ENCODE results near the gene ZFAND2A. TPM values are rescaled to one million over a fixed set of nuclear protein-coding genes. Genes with fewer than 3 reads are reported as not detected.

Gene ZFAND2A
- total RNA-seq, 1 donor from 2014 or later: 21.2 TPM

- no peaks in the 10 kb centered on the region for H3K9me3 Mint-ChIP-seq
- DNase-seq (ENCODE audit: low spot score): no peak
- H3K27ac Mint-ChIP-seq: peak overlapping the region; percentile 81
- H3K36me3 Mint-ChIP-seq (ENCODE audit: low read depth): no peaks in the 10 kb centered on the region
- H3K4me1 Mint-ChIP-seq (ENCODE audit: low read depth): peaks cover 10% of the 10 kb centered on the region
- no peaks in the 10 kb centered on the region for H3K27me3 Mint-ChIP-seq (ENCODE audit: insufficient read depth)
- intact Hi-C loops (cut with micrococcal nuclease): loop anchor here (1.0 to 5.0 kb wide), 13 partner anchors 23 to 1495 kb away; partner anchors contain the start of genes COX19, GET4, GPR146 and MICALL2
- peak overlapping the region; percentile 89 for H3K4me3 Mint-ChIP-seq
These were observed 22.4 kb downstream of the ZFAND2A start for GRCh38 chr7:1137517-1138167.

GRCh38 chr7:1136841-1137516 is 23.0 kb downstream of the ZFAND2A start:
- H3K36me3 Mint-ChIP-seq (ENCODE audit: low read depth): no peaks in the 10 kb centered on the region
- no peak for DNase-seq (ENCODE audit: low spot score)
- H3K9me3 Mint-ChIP-seq: no peaks in the 10 kb centered on the region
- peak overlapping the region; percentile 81 for H3K27ac Mint-ChIP-seq
- intact Hi-C loops (cut with micrococcal nuclease): loop anchor here (1.0 to 5.0 kb wide), 5 partner anchors 35 to 1495 kb away; partner anchors contain the start of genes GET4 and TTYH3
- H3K4me1 Mint-ChIP-seq (ENCODE audit: low read depth): peaks cover 10% of the 10 kb centered on the region
- peak overlapping the region; percentile 89 for H3K4me3 Mint-ChIP-seq
- H3K27me3 Mint-ChIP-seq (ENCODE audit: insufficient read depth): no peaks in the 10 kb centered on the region

- Mint-ChIP-seq H3K36me3 (ENCODE audit: low read depth) (no peaks in the 10 kb centered on the region), H3K27me3 (ENCODE audit: insufficient read depth) (no peaks in the 10 kb centered on the region), H3K27ac (no peak overlapping the region), H3K4me1 (ENCODE audit: low read depth) (peaks cover 10% of the 10 kb centered on the region), H3K4me3 (no peak overlapping the region), H3K9me3 (no peaks in the 10 kb centered on the region)
- intact Hi-C loops (cut with micrococcal nuclease): loop anchor here (5.0 kb wide), 4 partner anchors 37 to 1497 kb away; partner anchors contain the start of genes GET4 and TTYH3
- no peak for DNase-seq (ENCODE audit: low spot score)
These were observed 25.0 kb downstream of the ZFAND2A start for GRCh38 chr7:1134951-1135350.

- H3K4me3 Mint-ChIP-seq: no peak overlapping the region
- intact Hi-C loops (cut with micrococcal nuclease): no loop called here
- H3K27me3 Mint-ChIP-seq (ENCODE audit: insufficient read depth): no peaks in the 10 kb centered on the region
- H3K4me1 Mint-ChIP-seq (ENCODE audit: low read depth): peaks cover 3% of the 10 kb centered on the region
- no peaks in the 10 kb centered on the region for H3K36me3 Mint-ChIP-seq (ENCODE audit: low read depth)
- DNase-seq (ENCODE audit: low spot score): no peak
- no peaks in the 10 kb centered on the region for H3K9me3 Mint-ChIP-seq
- H3K27ac Mint-ChIP-seq: no peak overlapping the region
These were observed 28.3 kb downstream of the ZFAND2A start for GRCh38 chr7:1131471-1132265.

GRCh38 chr7:1130021-1130990 is 29.7 kb downstream of the ZFAND2A start:
- no peak overlapping the region for H3K27ac Mint-ChIP-seq
- no peaks in the 10 kb centered on the region for H3K4me1 Mint-ChIP-seq (ENCODE audit: low read depth)
- H3K4me3 Mint-ChIP-seq: no peak overlapping the region
- H3K36me3 Mint-ChIP-seq (ENCODE audit: low read depth): no peaks in the 10 kb centered on the region
- intact Hi-C loops (cut with micrococcal nuclease): no loop called here
- DNase-seq (ENCODE audit: low spot score): no peak
- no peaks in the 10 kb centered on the region for H3K27me3 Mint-ChIP-seq (ENCODE audit: insufficient read depth)
- no peaks in the 10 kb centered on the region for H3K9me3 Mint-ChIP-seq

GRCh38 chr7:1129431-1129830 is 30.6 kb downstream of the ZFAND2A start:
- Mint-ChIP-seq H3K27me3 (ENCODE audit: insufficient read depth) (no peaks in the 10 kb centered on the region), H3K4me3 (no peak overlapping the region), H3K36me3 (ENCODE audit: low read depth) (no peaks in the 10 kb centered on the region), H3K4me1 (ENCODE audit: low read depth) (no peaks in the 10 kb centered on the region), H3K9me3 (no peaks in the 10 kb centered on the region), H3K27ac (no peak overlapping the region)
- DNase-seq (ENCODE audit: low spot score): no peak
- intact Hi-C loops (cut with micrococcal nuclease): no loop called here

- H3K4me1 Mint-ChIP-seq (ENCODE audit: low read depth): no peaks in the 10 kb centered on the region
- no peaks in the 10 kb centered on the region for H3K27me3 Mint-ChIP-seq (ENCODE audit: insufficient read depth)
- no peak overlapping the region for H3K27ac Mint-ChIP-seq
- no peak overlapping the region for H3K4me3 Mint-ChIP-seq
- no peaks in the 10 kb centered on the region for H3K9me3 Mint-ChIP-seq
- intact Hi-C loops (cut with micrococcal nuclease): no loop called here
- DNase-seq (ENCODE audit: low spot score): no peak
- no peaks in the 10 kb centered on the region for H3K36me3 Mint-ChIP-seq (ENCODE audit: low read depth)
These were observed 33.0 kb downstream of the ZFAND2A start for GRCh38 chr7:1127001-1127400.

GRCh38 chr7:1125603-1125969 is 34.4 kb downstream of the ZFAND2A start:
- Mint-ChIP-seq H3K36me3 (ENCODE audit: low read depth) (no peaks in the 10 kb centered on the region), H3K4me1 (ENCODE audit: low read depth) (no peaks in the 10 kb centered on the region), H3K27ac (no peak overlapping the region), H3K9me3 (no peaks in the 10 kb centered on the region), H3K27me3 (ENCODE audit: insufficient read depth) (no peaks in the 10 kb centered on the region), H3K4me3 (no peak overlapping the region)
- intact Hi-C loops (cut with micrococcal nuclease): no loop called here
- no peak for DNase-seq (ENCODE audit: low spot score)

GRCh38 chr7:1124816-1125602 is 35.0 kb downstream of the ZFAND2A start:
- intact Hi-C loops (cut with micrococcal nuclease): no loop called here
- no peak overlapping the region for H3K4me3 Mint-ChIP-seq
- no peak overlapping the region for H3K27ac Mint-ChIP-seq
- DNase-seq (ENCODE audit: low spot score): no peak
- H3K4me1 Mint-ChIP-seq (ENCODE audit: low read depth): no peaks in the 10 kb centered on the region
- H3K9me3 Mint-ChIP-seq: no peaks in the 10 kb centered on the region
- H3K36me3 Mint-ChIP-seq (ENCODE audit: low read depth): no peaks in the 10 kb centered on the region
- H3K27me3 Mint-ChIP-seq (ENCODE audit: insufficient read depth): no peaks in the 10 kb centered on the region

- peaks cover 3% of the 10 kb centered on the region for H3K4me1 Mint-ChIP-seq (ENCODE audit: low read depth)
- H3K4me3 Mint-ChIP-seq: no peak overlapping the region
- no peaks in the 10 kb centered on the region for H3K27me3 Mint-ChIP-seq (ENCODE audit: insufficient read depth)
- no peaks in the 10 kb centered on the region for H3K36me3 Mint-ChIP-seq (ENCODE audit: low read depth)
- no peaks in the 10 kb centered on the region for H3K9me3 Mint-ChIP-seq
- intact Hi-C loops (cut with micrococcal nuclease): no loop called here
- no peak for DNase-seq (ENCODE audit: low spot score)
- no peak overlapping the region for H3K27ac Mint-ChIP-seq
These were observed 35.8 kb downstream of the ZFAND2A start for GRCh38 chr7:1124164-1124563.

- H3K27ac Mint-ChIP-seq: no peak overlapping the region
- DNase-seq (ENCODE audit: low spot score): no peak
- H3K27me3 Mint-ChIP-seq (ENCODE audit: insufficient read depth): no peaks in the 10 kb centered on the region
- no peaks in the 10 kb centered on the region for H3K36me3 Mint-ChIP-seq (ENCODE audit: low read depth)
- no peak overlapping the region for H3K4me3 Mint-ChIP-seq
- no peaks in the 10 kb centered on the region for H3K9me3 Mint-ChIP-seq
- intact Hi-C loops (cut with micrococcal nuclease): no loop called here
- H3K4me1 Mint-ChIP-seq (ENCODE audit: low read depth): peaks cover 7% of the 10 kb centered on the region
These were observed 36.3 kb downstream of the ZFAND2A start for GRCh38 chr7:1123715-1124114.

All from activated T-helper 1 cell treated with anti-CD3 and anti-CD28 coated beads, Interleukin-12 subunit alpha, Interleukin-12 subunit beta, Interleukin-2, Interleukin-4 antibody, amounts not matched to agents 30 ng/mL and 10 ng/mL and 1 ng/mL, durations not matched to agents 14 hours and 24 hours and 36 hours (primary cell).